Activated CD4-positive, CD25-positive, alpha-beta regulatory T cell treated with anti-CD3 and anti-CD28 coated beads, Interleukin-2, amount 50 U/mL, for 24 hours (primary cell): Measurements from ENCODE around the gene LPGAT1.
"Not testable (repeated sequence)": the region's sequence is repeated elsewhere in the genome, so short reads cannot be mapped to it uniquely, and the experiment has no call there.

ENCODE experiments used
- ATAC-seq, 2 donors: fragments of 150-1000 bp; cut with Tn5 transposase; one replicate each; pipeline ENCODE4 v1.10.0; 2021; ENCODE audit warnings: mild to moderate bottlenecking in 1 of 2, moderate library complexity in 1 of 2

The LPGAT1 gene

DNA sequence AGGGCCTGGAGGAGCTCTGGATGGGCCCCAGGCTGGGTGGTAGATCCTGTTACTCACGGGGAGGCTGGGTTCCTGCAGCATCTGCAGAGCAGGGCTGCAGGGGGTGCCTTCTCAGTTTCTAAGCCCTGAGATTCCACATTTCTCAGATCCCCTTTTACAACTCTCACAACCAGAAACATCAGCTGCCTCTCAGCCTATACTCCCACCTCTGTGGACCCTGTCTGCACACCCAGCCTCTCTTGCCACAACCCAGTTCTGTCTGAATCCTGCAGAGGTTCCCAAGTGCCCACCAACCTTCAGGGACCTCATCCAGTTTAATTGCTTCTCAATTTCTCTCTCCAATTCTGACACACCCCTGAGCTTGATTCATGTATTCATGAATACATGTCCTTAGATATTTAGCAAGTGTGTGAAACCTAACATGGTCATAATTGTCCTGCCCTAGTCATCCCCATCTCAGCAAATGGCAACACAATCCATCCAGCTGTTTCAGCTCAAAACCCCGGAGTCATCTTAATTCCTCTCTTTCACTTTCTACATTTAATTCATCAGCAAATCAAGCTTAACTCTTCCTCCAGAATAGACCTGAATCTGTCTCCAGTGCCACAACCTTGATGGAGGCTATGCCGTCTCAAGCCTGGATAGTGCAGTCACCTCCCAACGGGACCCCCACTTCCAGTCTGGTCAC lies 98.1 kb downstream of the LPGAT1 start:
- ATAC-seq, result no peak

DNA sequence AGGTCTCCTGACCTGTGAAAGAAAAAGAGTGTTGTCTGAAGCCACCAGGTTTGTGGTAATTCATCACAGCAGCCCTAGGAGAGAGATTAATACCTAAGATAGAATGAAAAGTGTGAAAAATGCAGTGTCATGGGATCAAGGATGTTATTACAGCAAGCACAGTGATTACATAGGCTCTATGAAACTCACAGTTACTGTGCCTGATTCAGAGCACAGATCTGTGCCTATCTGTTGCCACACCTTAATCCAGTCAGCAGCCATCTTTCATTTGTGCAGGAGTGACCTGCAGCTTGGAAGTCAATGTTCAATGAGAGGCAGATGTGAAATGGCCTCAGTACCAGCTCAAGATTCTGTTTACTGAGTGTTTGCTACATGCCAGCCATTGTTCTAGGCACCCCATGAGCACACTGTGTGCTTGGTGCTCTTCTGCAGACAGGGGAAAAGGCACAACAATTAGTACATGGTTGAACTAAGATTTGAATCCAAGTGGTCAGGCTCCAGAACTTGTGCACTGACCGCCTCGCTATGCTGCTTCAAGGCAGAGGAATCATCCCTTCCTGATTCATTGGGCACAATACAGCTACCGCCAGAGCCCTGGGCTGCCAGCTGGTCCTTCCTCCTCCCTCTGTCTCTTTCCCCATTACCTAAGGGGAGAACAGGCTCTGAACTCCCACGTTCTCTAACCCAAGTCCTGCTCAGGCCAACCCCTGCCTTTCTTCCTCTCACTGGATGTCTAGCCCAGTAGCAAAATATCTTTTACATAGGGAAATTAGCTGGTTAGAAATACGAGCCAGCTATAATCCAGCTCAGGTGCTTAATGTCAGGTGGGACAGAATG lies 98.9 kb downstream of the LPGAT1 start:
- ATAC-seq, result no peak

DNA sequence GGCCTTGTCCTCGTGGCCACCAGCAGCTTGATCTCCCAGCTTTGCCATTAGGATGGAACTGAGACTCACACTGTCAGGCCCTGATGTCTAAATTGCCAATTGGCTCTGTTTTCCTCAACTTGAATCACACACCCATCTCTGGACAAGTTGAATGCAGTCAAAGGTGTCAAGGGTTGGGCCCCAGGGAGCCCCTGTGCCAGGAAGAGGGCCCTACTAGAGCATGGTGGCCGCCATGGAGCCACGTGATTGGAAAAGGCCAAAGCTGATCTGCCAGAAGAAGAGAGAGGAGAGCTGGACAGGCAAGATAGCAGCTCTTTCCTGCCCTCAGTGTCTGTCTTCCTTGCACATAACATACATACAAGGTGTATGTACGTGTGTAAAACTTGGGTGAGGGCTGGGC lies 100.2 kb downstream of the LPGAT1 start:
- no peak for ATAC-seq

DNA sequence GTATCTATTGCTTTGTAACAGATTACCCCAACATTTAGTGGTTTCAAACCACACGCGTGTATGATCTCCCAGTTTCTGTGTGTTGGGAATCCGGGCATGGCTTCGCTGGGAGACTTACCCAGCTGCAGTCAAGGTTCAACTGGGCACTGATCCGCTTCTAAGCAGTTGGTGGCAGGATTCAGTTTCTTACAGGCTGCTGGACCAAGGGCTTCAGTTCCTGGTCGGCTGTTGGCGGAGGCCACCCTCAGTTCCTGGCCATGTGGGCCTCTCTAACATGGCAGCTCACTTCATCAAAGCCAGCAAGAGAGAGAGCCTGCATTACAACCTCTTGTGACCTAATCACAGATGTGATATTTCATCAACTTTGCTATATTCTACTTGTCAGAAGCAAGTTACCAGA lies 101.3 kb downstream of the LPGAT1 start:
- no peak for ATAC-seq

DNA sequence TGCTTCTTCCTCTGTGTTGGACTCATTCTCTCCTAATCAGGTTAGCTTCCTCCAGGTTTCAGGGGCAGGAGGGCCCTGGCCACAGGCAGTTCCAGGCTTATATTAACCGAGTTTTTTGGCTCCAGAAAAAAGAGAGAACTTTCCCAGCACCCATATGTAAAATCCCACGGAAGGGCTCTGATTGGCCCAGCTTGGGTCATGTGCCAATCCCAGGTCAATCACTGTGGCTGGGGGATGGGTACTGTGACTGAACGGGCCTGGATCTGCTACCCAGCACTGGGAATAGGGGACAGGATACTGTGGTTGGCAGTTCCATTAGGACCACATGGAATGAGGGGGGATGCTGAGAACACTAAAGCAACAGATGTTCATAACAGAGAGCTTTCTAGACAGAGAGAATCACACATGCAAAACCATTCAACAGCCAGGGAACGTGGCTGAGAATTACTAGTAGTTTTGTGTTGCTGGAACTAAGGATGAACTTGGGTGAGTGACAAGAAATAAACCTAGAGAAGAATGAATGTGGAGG lies 104.0 kb downstream of the LPGAT1 start:
- ATAC-seq, result no peak

DNA sequence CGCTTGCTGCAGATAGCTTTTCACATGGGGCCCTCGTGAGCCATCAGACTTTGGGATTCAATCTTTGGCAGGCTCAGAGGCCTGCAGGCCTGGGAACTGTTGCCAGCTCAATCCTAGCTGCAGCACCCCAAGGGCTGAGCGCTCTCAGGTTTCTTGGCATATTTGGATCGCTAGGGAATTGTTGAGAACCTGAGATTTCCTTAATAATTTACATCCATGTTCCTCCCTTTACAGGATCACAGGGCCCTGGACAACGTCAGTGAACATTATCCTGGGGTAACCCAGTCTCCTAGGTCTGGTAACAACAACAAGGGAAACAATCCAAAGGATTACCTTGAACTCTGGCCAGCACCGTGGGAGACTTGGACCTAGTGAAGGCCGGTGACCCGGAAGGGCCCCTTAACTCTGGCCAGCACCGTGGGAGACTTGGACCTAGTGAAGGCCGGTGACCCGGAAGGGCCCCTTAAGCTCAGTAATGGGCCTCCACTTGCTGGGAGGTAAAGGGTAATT lies 105.8 kb downstream of the LPGAT1 start:
- ATAC-seq, result no peak

DNA sequence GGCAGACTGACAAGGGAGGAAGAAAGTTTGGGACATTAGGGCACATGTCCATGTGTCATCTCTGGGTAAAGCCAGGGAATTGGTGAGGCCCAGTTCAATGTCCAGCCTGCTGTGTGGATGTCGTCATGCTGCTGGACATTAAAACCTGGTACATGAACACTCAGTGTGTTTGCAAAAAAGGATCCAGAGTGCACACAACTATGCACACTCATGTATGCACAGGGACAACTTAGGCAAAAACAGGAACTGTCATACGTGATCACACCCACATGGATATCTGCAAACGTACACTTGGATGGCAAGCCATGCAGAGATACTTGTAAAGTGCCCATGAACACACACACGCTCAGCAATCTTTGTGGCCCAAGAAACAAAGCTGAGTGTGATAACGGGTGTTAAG lies 107.3 kb downstream of the LPGAT1 start:
- ATAC-seq, result no peak

DNA sequence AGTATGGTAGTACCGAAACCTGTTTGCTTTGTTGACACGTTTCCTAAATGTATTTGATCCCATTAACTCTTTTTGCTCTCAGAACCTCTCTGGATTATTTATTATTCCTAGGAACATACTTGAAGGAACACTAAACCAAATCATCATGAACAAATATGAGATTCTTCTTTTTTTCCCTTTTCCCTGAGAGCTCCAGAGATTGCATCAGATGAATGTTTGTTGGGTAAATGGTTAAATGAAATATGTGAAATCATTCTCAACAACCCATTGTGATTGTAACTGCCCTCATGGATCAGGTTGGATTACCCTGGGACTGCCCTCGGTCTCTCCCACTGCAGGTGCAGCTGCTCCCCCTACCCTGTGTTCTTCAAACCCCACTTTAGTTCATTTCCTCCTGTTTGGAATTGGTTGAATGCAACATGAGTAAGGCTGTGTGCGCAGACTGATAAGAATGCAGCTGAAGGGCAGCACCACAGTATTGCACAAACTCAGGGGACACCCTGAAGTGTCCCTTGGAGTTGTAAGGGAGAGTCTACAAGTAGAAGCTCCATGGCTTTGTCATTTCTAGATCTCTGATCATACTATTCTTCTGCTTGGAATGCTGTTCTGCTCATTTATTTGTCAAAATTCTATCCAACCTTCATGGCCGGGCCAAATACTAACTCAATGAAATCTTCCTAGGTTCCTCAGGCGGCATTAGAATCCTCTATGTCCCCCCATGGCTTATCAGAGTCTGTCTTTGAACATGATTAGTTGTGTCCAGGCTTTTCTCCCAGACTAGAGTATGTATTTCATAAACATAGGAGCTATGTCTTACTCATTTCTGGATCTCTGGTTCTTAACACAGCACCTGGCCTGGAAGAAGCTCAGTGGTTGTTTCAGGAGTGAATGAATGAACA lies 108.0 kb downstream of the LPGAT1 start:
- ATAC-seq, result no peak

DNA sequence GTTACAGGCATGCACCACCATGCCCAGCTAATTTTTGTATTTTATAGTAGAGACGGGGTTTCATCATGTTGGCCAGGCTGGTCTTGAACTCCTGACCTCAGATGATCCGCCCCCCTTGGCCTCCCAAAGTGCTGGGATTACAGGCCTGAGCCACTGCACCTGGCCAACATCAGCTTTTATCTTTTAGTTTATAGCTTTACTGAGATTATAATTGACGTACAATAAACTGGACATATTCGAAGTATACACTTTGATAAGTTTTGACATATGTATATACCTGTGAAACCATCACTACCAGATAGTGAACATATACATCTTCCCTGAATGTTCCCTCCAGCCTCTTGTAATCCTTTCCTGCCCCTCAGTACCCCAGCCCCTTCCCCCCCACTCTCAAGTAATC lies 114.0 kb downstream of the LPGAT1 start:
- not testable (repeated sequence) for ATAC-seq

DNA sequence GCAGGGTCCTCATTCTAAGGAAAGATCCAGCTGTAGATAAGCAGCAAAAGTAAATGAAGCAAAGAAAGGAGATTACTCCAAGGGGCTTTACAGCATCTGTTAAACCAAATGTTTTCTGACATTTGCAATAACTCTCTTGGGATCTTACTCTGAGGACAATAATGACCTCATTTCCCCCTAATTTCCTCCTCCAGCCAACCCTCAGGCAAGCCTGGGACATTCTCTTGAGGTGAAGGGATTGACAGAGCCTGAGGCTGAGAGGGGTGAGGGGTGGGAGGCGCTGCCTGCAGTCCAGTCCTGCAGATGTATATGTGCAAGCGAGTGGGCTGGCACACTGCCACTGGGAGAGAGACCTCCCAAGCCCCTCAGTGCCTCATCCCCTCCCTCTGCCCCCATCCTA lies 114.6 kb downstream of the LPGAT1 start:
- no peak for ATAC-seq

DNA sequence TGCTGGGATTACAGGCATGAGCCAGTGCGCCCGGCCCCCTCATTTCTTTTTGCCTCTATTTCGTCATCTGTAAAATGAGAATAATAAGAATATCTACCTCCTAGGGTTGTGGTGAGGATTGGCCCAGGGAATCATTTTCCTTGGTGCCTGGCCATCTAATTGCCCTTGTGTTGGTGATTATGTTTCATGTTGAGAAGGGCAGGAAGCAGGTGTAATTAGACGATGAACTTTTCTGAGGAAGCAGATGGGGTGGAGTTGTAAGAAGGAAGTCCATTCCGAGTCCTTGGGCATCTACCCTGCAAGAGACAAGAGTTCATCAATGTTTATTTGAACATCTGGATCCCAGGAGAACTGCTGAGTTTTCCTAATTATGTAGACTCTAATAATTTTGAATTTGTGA lies 116.4 kb downstream of the LPGAT1 start:
- no peak for ATAC-seq

DNA sequence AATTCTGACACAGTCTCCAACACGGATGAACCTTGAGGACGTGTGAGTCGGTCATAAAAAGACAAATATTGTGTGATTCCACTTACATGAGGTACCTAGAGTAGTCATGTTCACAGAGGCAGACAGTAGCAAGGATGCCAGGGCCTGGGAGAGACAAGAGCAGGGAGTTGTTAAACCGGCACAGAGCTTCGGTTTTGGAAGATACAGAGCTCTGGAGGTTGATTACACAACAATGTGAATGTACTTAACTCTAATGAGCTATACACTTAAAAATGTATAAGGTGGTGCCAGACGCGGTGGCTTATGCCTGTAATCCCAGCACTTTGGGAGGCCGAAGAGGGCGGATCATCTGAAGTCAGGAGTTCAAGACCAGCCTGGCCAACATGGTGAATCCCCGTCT lies 117.3 kb downstream of the LPGAT1 start:
- no peak for ATAC-seq

DNA sequence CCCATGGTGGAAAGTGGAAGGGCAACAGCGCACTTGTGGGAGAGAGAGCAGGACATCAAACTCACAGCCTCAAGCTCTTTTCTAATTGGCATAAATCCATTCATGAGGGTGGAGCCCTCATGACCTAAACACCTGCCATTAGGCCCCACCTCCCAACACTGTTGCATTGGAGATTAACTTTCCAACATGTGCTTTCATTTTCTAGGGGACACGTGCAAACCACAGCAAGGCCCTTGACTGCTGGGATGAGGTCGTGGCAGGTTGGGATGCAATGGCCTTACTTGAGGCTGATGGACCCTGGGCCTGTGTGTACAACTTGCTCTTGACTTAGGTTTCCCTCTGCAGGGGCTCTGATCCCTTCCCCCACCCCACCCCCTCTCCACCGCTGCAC lies 119.3 kb downstream of the LPGAT1 start:
- no peak for ATAC-seq

DNA sequence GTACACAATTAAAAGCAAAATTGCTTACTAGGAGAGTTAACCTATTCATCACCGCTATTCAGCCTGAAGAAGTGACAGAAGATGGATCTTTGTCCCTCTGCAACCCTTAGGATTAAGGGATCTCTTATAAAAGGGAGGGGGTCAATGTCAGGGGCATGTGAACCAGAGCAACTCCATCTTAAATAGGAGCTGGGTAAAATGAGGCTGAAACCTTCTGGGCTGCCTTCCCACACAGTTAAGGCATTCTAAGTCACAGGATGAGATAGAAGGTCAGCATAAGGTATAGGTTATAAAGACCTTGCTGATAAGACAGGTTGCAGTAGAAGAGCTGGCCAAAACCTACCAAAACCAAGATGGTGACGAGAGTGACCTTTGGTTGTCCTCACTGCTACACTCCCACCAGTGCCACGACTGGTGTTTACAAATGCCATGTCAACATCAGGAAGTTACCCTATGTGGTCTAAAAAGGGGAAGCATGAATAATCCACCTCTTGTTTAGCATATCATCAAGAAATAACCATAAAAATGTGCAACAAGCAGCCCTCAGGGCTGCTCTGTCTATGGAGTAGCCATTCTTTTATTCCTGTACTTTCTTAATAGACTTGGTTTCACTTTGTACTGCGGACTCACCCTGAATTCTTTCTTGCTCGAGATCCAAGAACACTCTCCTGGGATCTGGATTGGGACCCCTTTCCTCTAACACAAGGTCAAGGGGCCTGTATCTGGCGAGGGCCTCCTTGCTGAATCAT lies 119.8 kb downstream of the LPGAT1 start:
- no peak for ATAC-seq

DNA sequence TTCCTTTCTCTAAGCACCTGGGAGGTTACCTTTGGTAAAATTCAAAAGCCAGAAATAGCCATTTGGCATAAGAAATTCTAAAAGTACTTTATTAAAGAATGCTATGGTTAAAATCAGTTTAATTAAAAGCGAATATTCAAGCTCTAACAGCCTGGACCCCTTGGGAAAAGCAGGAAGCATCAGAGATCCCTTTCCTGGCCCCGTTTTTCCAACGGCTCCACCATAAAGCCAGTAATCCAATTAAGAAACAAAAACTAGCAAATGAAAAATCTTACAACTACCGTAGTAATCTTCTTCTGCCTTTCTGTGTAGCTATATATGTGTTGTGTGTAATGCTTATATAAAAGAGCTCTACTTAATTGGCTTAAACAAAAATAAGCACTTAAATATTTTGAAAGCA lies 121.6 kb downstream of the LPGAT1 start:
- ATAC-seq, result no peak

DNA sequence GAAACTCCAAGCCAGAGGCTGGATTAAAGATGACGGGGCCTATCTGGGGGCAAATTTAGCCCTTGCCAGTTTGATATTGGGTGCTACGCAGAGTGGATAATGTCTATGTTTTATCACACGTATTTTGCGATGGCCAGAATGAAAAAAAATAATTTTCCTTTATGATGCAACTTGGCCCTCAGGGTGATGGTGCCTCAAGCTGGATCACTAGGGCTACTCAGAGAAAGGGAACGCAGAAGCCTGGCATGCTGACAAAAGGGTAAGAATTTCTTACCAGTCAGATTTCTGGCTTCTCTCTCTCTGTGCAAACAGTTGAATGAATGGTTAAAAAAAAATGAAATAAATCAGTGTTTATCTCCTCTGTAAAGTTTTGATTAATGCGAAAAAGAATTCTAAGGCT lies 122.6 kb downstream of the LPGAT1 start:
- ATAC-seq, result no peak

DNA sequence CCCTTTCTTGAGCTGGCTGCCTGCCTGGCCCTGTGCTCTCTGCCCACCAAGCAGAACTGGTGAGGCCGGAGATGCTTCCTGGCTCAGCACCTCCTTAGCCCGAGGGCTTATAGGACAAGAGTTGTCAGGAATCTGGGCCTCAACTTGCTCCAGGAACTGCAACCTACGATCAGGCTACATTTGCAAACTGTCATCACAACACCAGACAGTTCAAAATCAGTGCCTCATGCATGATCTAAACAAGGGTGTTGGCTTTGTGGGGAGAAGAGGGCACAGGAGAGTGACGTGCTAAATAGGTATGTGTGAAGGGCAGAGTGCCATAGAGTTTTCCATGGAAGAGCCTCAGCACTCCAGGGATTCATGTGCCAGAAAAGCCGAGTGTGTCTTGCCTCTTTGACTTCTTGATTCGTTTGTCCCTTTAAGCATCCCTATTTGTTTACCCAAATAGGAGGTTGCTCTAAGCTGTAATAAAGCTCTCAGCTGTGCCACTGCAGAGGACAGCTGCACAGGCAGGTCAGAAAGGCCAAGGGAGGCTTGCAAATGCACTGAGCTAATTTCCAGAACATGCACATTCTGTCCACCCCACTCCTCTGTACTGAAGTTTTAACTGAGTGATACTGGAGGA lies 125.0 kb downstream of the LPGAT1 start:
- ATAC-seq, result no peak

DNA sequence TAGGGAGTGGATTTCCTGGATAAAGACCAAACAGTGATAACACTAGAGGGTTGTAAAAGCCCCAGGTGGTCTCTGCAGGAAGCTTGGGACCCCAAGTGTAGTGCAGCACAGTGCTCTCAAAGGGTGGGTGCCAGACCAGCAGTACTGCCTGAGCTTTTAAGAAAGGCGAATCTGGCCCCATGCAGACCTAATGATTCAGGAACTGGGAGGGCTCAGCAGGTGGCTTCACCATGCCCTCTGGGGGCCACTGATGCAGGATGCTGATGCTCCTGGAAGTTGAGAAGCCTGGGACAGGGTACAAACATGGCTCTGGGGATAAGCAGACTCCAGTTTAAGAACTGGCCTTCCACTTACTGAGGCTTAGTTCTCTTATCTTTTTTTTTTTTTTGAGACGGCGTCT lies 126.0 kb downstream of the LPGAT1 start:
- no peak for ATAC-seq

DNA sequence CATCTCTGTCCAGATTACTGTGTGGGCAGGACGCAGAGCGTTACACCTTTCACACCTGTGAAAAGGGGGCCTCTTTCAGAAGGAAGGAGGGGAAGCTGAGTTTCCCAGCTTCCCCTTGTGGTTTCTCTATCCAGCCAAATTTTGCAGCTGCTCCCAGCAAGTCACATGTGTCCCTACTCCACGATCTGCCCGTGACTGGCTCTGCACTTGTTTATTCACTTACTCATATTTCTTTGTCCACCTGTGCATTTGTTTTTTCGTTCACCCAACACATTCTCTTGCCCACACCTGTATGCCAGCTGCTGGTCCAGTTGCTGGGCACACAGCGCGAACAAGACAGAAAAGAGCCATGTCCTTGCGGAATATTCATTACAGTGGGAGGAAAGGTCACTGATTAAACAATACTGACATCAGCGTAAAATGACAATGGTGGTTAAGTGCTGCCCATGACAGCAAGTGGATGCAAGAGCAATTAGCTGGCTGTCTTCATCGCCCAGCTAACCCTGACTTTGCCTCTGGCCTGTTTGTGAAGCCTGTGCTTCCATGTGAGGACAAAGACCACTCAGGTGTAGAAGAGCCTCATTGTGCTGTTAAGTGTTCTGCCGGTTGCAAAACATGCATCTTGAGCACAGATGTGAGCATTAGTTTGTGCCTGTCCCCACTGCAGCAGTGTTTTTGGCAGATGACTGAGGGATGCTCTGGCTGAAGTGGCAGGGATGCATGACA lies 126.6 kb downstream of the LPGAT1 start:
- no peak for ATAC-seq

DNA sequence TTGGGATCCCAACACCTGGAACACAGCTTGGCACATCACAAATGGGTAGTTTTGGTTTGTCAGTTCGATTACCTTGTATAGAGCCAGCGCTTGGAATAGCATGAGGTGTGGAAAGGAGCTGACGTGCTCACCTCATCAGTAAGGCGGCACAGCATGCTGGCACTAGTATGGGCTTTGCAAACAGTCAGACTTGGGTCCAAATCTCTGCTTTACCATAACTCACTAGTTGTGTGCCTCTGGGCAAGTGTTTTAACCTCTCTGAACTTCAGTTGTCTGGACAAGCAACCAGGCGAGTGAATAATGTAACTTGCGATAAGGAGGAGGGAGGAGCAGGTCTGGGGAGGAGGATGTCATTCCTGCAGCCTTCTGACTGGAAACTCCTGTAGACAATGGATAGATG lies 128.8 kb downstream of the LPGAT1 start:
- ATAC-seq, result no peak

DNA sequence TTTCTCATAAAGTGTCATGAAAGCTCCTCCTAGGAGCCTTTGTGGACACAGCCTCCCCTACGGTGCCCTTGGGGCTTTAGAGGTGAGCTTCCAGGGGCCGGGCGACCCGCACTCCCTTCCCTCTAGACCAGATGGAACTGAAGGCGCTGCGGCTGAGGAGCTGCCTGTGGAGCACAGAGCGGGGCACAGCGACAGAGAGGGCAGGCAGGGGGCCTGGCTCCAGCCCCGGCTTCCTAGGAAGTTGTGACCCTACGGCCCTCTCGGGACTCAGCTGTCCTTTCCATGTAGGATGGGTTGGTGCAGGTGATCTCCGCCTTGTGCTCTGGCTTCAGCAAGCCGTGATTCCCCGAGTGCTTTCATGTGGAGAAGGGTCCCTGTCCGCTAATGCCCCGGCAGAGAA lies 131.5 kb downstream of the LPGAT1 start:
- ATAC-seq, result no peak
